Activated CD4-positive, alpha-beta T cell treated with anti-CD3 and anti-CD28 coated beads for 24 hours (primary cell): ENCODE data around the gene PPP2R2B.
A peak's percentile ranks its signal among the peaks of the same experiment; 100 is the strongest.
"Not testable (repeated sequence)": the region's sequence is repeated elsewhere in the genome, so short reads cannot be mapped to it uniquely, and the experiment has no call there.

Experiments used
- DNase-seq, 2 donors: peaks; one replicate each; pipeline ENCODE4 v3.0.0-alpha.2; 2020; ENCODE audit warnings: low read depth in 2 of 2

The PPP2R2B gene

GRCh38 chr5:146607659-146608332 lies 270.8 kb downstream of the PPP2R2B start:
- DNase-seq = no peak

- no peak for DNase-seq
Measured at GRCh38 chr5:146606893-146607292, 271.7 kb downstream of the PPP2R2B start.

- DNase-seq = no peak
Measured at GRCh38 chr5:146600376-146600775, 278.2 kb downstream of the PPP2R2B start.

DNA sequence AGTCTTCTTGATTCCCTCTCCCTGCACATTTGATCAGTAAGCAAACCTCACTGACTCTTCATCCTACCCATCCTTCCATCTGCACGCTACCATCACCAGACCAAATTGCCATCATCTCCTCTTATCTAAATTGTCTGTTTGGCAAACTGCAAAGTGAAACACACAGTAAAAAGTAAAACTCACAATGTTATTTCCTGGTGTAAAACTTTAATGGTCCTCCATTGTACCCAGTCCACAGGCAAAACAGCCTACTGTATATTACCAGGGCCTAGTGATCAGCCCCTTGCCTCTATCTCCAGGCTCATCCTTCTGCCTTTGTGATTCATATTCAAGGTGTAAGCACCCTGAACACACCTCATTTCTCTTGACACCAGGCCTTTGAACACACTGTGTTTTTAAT lies 279.3 kb downstream of the PPP2R2B start:
- DNase-seq = no peak

DNA sequence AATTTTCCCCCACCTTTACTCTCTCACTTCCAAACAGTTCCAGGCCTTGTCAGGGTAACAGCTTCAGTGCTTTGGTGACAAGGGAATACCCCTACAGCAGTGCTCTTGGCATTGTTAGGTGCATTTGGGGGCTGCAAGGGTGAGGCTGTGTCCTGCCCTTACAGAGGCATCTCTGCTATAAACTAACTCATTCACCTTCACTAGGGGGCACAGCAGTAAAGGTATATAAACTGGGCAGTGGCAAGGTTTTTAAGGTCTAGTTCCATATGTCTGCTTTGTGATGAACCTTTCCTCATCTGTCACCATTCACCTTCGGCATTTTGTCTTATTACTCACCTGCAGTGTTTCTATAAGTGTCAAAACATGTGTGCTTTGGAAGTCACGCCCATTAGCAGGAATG lies 283.5 kb downstream of the PPP2R2B start:
- DNase-seq = no peak

DNA sequence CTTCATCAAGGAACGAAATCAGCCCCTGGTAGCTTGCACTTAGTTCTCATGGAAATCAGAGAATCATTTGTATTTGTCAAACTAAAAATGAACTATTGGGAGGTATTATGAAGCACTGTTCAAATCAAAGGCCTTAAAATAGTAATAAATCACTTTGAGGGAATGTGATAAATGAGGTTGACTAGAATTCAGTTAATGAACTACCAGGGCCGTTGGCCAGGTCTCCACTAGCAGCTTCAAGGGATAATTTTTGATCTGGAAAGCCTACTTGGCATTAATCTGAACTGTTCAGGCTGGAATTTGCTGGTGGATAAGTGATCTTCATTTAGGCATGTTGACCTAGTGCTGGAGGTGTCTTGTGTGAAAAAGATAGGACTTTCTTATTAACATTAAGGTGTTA lies 286.2 kb downstream of the PPP2R2B start:
- DNase-seq = no peak

GRCh38 chr5:146589028-146589345 lies 289.6 kb downstream of the PPP2R2B start:
- no peak for DNase-seq

DNA sequence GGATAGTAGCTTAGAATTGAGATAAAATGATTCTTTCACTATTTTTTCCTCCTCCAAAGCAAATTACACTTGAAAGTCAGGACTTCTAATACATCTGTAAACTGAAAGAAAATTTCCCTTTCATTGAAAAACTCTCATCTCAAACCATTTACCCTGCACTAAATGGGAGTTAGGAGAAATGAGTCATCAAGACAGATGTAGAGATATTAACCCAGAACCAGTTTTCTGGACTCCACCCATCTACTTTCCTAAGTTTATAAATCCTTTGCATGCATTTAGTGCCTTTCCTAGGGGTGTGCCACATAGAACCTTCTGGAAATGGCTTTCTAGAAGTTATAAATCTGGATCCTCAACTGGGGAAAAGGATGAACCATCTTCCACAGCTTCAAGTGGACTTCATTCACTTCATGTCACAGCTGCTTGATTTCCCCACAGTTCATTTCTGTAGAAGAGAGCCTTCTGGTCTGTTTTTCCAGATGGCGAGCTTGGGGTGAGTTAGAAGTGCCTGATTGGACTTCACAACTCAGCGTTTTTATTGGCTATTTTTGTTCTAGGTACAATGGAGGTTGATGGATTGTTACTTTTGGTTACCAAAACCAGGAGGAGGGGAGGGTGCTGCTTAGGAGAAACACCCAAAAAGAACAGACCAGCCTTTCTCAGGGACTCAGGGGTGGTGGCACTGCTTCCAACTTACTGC lies 290.1 kb downstream of the PPP2R2B start:
- no peak for DNase-seq

DNA sequence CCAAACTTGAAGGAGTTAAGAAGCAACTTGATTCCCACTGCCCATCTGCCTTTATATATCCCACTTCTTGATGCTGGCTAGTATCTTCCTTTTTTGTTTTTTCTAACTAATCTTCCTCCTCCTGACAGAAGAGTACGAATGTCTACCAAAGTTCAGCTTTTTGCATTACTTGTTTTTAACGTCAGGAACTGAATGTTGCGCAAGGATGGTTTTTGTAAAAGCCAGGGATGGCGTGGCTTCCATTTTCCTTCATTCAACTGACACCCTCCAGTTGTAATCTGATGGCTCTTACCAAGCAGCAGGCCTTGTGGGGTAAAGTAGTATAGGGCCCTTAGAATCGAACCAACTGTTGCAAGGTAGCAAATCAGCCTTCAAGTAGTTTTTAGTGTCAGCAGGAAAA lies 291.8 kb downstream of the PPP2R2B start:
- no peak for DNase-seq

DNA sequence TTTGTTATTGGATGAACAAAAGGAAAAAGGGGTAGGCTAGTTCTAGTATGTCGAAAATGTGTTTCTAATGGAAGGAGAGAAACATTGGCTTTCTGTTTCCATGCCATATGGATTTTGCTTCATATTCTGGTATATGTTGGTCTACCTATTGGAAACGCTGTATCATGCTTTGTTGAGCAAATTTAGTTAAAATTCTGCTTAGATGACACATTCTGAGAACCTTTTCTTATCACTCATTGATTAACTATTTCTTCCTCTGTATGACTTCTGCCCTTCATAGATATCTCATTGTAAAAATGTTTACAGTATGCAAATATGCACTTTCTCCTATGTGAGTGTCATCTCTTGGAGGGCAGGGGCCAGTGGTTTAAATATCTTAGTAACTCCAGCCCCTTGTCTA lies 293.8 kb downstream of the PPP2R2B start:
- DNase-seq = no peak

GRCh38 chr5:146582051-146582596 lies 296.4 kb downstream of the PPP2R2B start:
- no peak for DNase-seq

GRCh38 chr5:146580237-146580636 lies 298.3 kb downstream of the PPP2R2B start:
- no peak for DNase-seq

GRCh38 chr5:146574713-146575112 lies 303.8 kb downstream of the PPP2R2B start:
- DNase-seq = no peak

DNA sequence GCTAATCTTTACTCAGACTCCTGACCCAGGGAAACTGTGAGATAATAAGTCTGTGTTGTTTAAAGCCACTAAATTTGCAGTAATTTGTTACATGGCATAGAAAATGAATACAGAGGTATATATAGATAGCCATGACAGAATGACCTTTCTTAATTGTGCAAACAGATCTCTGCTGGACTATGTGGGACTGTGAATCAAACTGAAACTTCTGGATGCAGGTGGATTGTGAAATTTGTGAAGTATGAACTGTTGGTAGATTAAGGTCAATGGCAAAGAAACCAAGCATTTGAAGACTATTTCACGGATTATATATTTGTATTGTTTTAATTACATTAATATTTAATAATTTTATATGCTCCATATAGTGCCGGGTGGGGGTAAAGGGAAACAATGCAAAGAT lies 310.4 kb downstream of the PPP2R2B start:
- no peak for DNase-seq

DNA sequence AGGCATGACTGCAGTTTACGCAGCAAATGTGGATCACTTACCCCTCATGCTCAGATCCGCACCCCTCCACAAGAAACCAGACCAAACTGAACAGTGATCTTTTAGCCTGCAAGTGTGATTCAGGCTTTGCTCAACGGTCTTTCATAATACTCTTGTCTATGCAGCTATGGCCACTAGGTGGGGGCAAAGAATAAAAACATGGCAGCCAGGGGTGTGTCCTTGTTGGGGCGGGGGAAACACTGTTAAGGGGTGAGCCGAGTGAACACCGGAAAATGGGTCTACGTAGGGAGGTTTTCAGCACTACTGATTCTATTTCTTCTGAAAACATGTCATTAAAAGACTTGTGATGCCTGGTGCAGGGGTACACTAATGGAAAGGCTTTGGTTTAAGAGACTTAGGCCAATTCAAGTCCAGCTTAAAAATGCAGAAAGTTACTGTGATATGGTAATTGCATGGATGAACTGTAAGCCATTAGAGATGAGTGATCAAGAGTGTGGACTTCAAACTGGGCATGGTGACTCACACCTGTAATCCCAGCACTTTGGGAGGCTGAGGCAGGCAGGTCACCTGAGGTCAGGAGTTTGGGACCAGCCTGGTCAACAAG lies 312.7 kb downstream of the PPP2R2B start:
- peak in 1 of 2 donors; percentile 21 for DNase-seq

DNA sequence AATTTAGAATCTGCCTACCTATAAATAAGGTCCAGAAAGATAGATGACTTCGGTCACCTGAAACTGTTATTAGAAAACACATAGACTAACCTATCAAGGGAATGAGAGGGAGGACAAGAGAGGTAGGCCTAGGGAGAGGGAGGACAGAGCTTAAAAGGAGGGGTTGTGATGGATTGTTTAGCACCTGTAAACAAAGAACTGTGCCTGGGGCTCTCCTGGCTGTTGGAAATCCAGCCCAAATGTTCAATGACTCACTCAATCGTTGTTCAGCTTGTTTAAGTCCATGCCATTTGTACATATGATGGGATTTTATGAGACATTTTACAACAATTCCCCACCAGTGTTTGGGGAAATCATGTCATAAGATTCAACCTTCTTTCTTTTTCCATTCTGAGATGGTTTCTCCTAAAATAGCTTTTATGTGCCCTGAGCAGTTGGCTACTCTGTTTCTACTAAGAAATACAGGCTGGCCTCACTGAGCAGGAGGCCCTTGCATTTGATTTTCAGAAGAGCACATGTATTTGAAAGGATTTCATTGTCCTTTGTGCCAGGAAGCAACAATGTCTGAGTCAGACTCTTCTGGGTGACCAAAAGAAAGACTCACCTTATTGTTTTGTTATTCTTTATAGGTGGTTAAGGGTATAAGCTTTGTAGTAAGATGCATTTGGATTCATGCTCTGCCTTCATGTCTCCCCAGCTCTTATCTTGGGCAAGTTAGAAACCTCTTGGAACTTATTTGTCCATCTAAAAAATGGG lies 314.4 kb downstream of the PPP2R2B start:
- no peak for DNase-seq

DNA sequence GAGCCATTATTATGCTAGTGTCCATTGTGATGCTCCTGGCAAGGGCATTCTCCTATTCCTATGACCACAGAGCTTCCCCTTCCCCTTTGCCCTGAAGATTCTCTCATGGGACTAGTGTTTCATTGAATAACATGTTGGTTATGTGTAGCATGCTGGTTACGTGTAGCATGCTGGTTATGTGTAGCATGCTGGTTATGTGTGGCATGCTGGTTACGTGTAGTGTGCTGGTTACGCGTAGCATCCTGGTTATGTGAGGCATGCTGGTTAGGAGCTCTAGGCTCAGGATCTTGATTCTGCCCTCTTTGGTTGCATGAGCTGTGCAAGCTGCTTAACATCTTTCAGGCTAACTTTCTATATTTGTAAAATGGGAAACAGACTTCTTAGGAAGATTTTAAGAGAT lies 316.1 kb downstream of the PPP2R2B start:
- DNase-seq = no peak

GRCh38 chr5:146561711-146562110 lies 316.8 kb downstream of the PPP2R2B start:
- DNase-seq = no peak

DNA sequence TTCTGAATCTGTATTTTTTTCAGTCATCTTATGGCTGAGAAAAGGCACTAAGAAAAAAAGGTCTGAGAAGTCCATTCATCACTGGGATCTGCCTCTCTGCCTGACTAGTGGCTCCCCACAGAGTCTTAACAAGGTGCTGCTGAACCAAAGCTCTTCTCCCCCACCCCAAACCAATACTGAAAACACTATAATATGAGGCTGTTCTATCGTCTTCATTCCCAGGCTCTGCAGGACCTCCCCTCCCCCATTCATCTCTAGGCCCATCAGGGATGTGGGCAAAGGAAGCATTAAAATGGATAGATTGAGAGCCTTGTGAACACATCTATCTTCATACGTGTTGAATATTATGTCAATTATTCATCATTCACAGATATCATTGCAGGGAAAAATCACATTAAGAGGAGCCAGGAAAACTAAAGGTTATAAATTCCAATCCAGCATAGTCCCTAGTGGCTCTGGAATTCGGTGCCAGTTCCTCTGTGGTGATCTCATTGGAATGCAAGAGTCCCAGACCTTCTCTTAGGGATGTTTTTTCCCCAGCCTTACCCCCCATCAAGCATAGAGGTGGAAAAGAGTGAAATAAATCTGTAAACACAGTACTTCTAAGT lies 318.2 kb downstream of the PPP2R2B start:
- DNase-seq = no peak

GRCh38 chr5:146556884-146557283 lies 321.7 kb downstream of the PPP2R2B start:
- not testable (repeated sequence) for DNase-seq

DNA sequence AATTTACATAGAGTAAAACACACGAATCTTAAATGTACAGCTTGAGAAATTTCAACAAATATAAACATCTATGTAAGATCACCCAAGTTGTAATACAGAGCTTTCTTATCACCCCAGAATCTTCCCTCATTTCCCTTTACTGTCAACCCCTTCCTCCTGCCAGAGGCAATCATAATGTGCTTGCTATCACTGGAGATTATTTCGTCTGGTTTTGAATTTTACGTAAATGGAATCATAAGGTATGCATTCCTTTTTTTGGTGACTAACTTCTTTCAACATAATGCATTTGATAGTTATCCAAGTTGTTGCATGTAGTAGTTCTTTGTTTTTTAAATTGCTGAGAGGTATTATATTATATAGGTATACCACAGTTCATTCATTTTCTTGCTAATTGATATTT lies 325.1 kb downstream of the PPP2R2B start:
- DNase-seq = no peak

DNA sequence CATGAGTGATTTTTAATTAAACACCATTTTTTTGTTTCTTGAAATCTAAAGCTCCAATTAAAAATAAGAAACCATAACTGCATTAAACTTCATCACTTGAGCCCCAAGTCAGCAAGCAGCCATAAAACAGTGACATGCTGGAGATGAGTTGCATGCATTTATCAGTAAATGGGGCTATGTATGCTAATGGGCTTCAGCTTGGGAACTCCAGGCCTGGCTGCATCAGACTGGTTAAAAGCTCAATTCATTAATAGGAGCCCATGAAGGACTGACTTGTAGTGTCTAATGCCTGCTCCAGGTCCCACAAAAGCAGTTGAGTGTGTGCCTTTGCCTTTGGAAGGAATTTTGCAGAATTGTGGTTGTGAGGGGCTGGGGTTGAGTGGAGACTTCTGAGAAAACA lies 328.9 kb downstream of the PPP2R2B start:
- no peak for DNase-seq
